Raji (cell line): ENCODE data around the gene ZBTB9.

Experiments
- POLR2A ChIP-seq: IDR thresholded peaks from 2 replicates; pipeline ENCODE4 v1.6.1; 2011; ENCODE audit warnings: low read depth, low read length, control low read depth; ENCODE audit not compliant: insufficient read depth

Gene ZBTB9

GRCh38 chr6:33416386-33417127 is 37.8 kb upstream of the ZBTB9 start:
- no peak for TF ChIP-seq POLR2A

- no peak for TF ChIP-seq POLR2A
Observed at GRCh38 chr6:33417128-33417902, 37.1 kb upstream of the ZBTB9 start.

- TF ChIP-seq POLR2A: peak; percentile 92
Observed at GRCh38 chr6:33417903-33418689, 36.3 kb upstream of the ZBTB9 start, which contains the start of gene CUTA. Gene CUTA, minus strand, starts transcription at chr6:33418107. Its CDS starts 107 bp downstream, at chr6:33418000.

GRCh38 chr6:33418690-33419291 is 35.6 kb upstream of the ZBTB9 start:
- peak; percentile 10; the same call in 1 of the 2 replicates for TF ChIP-seq POLR2A

- TF ChIP-seq POLR2A: no peak
Observed at GRCh38 chr6:33419580-33420490, 34.5 kb upstream of the ZBTB9 start, which contains the start of gene SYNGAP1. Gene SYNGAP1, plus strand, starts transcription at chr6:33420065. Its CDS starts 200 bp downstream, at chr6:33420265.

- TF ChIP-seq POLR2A: no peak
Observed at GRCh38 chr6:33420491-33421343, 33.7 kb upstream of the ZBTB9 start.

GRCh38 chr6:33421344-33421643 is 33.1 kb upstream of the ZBTB9 start:
- TF ChIP-seq POLR2A: no peak

GRCh38 chr6:33423777-33424176 is 30.6 kb upstream of the ZBTB9 start:
- no peak for TF ChIP-seq POLR2A

- TF ChIP-seq POLR2A: no peak
Observed at GRCh38 chr6:33424855-33425667, 29.3 kb upstream of the ZBTB9 start.

- TF ChIP-seq POLR2A: peak; percentile 79
Observed at GRCh38 chr6:33425668-33426577, 28.5 kb upstream of the ZBTB9 start.

GRCh38 chr6:33426590-33427511 is 27.5 kb upstream of the ZBTB9 start:
- TF ChIP-seq POLR2A: peak; percentile 8; the same call in 1 of the 2 replicates
